Smooth muscle cell of the umbilical artery (primary cell): ENCODE measurements around the gene NMRAL1. TPM values are rescaled to one million over a fixed set of nuclear protein-coding genes. Genes with fewer than 3 reads are reported as not detected.

Source experiments
- total RNA-seq: library from RNA; depleted of rRNA; stranded (reverse); fragments of >200 nt; gene quantifications from 2 replicates; pipeline ENCODE4 v1.2.3, GENCODE V29; 2014

The NMRAL1 gene
- 41.4 and 47.8 TPM in 2 replicates for total RNA-seq

DNA sequence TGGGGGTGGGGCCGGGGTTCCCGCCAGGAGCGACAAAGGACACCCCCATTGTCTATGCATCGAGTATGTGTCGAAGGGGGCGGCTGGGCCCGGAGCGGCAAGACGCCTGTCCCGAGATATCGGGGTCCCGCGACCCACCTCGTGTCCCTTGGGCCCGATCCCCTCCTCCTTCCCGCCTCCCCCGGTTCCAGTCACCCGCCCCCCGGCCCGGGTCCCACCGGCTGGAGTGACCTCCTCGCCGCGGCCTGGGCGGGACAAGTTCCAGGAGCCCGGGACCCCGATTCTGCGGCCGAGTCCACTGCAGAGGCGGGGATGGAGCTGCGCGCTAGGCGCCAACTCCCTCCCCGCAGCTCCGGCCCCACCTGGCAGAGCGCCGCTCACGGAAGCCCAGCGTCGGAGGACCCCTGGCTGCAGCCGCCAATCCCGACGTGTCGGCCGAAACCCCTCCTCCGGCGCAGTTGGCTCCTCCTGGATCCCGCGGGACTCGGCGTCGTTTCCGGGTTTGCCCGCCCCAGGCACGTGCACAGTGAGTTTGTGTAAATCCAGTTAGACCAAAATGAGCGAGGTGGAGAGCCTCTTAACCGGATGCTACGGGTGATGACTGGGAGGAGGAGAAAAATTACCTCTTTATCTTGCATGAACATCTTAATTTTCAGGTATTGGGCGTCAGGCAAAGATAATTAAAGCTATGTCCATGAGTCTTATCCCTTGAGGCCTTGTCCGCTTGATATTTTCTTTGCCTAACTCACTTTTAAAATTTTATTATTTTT lies at the start of gene NMRAL1:
NMRAL1 (minus strand) TSS at position 434 of the 770 bp plus-strand sequence. CDS start 493 bp downstream, outside the sequence.

DNA sequence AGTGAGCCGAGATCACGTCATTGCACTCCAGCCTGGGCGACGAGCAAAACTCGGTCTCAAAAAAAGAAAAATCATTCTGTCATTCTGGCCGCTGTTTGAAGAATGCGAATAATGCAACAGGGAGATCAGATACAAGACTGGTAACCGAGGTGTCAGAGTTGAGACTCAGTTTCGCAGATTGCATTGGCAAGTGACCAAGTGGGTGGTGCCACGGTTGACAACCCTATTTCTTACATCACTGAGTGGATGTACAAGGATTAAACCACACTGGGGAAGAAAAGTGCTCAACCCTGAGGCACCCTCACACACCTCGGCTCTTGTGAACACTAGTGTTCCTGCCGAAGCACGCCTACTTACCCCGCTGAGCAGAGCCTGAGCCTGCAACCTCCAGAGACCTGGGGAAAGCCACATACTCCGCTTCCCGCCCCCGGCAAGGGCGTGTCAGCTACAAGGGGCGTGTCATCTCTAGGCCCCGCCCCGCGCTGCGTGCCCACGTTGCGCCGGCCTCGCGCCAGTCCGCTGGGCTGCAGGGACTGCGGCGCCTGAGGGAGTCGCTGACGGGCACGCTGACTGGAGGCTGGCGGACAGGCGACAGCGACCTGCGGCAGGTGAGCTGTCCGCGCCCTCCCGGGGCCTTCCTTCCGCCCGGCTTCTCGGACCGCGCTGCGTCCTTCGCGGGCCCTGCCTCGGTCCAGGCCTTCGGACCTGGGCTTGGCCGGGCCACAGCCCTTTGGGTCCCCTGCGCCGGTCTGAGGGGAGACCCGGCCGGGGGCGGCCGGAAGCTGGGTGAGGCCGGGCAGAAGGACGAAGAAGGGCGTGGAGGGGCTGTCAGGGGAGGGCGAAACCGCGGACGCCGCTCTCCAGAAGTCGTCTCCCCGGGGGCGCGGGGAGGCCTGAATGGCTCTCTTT lies 1.7 kb upstream of the NMRAL1 start, which contains the start of gene HMOX2:
HMOX2 (plus strand) TSS at position 519 of the 909 bp plus-strand sequence. CDS start 29,127 bp downstream, outside the sequence.

GRCh38 chr16:4425378-4426020 lies 48.9 kb downstream of the NMRAL1 start, which contains the start of gene DNAJA3:
Gene DNAJA3 (plus strand): TSS chr16:4425868. CDS start chr16:4425882, 14 bp downstream.

GRCh38 chr16:4416200-4417032 lies 58.0 kb downstream of the NMRAL1 start, which contains the start of gene CORO7:
Gene CORO7 (minus strand): TSS chr16:4416596. CDS start chr16:4416518, 78 bp downstream.

Other genes starting within 250 kb of the NMRAL1 start
- gene SRL, start 232.5 kb downstream of the NMRAL1 start, total RNA-seq: not detected in 2 replicates
- 4.2 and 5.8 TPM in 2 replicates for gene TFAP4, start 201.6 kb downstream of the NMRAL1 start, total RNA-seq
- 3.3 and 5.3 TPM in 2 replicates for gene GLIS2, start 158.6 kb downstream of the NMRAL1 start, total RNA-seq
- gene PAM16, start 123.3 kb downstream of the NMRAL1 start, total RNA-seq: 13.3 and 31.2 TPM in 2 replicates
- 97.5 and 122 TPM in 2 replicates for gene VASN, start 102.8 kb downstream of the NMRAL1 start, total RNA-seq
- 9.2 and 26.6 TPM in 2 replicates for gene CORO7, start 58.0 kb downstream of the NMRAL1 start, total RNA-seq
- gene DNAJA3, start 48.8 kb downstream of the NMRAL1 start, total RNA-seq: 40.4 and 62.3 TPM in 2 replicates
- gene HMOX2, start 1.8 kb upstream of the NMRAL1 start, total RNA-seq: 58.8 and 85.1 TPM in 2 replicates
- gene CDIP1, start 64.1 kb upstream of the NMRAL1 start, total RNA-seq: 13.4 and 17.3 TPM in 2 replicates
- not detected in 2 replicates for gene C16orf96, start 81.7 kb upstream of the NMRAL1 start, total RNA-seq
- 8.3 and 8.6 TPM in 2 replicates for gene UBALD1, start 140.3 kb upstream of the NMRAL1 start, total RNA-seq
- 24.1 and 56.4 TPM in 2 replicates for gene MGRN1, start 150.2 kb upstream of the NMRAL1 start, total RNA-seq
- gene NUDT16L1, start 218.9 kb upstream of the NMRAL1 start, total RNA-seq: 26.8 and 31.5 TPM in 2 replicates